H1 (cell line): ENCODE data around the gene USF1. TPM values are rescaled to one million over a fixed set of nuclear protein-coding genes. Genes with fewer than 3 reads are reported as not detected.

Source experiments
- CTCF ChIA-PET: fragments of 300-600 bp; sonication (Branson Sonifier 250); formaldehyde crosslinking; loops from one replicate; lab custom pipeline; 2021; ENCODE audit not compliant: partially characterized antibody; lab: Charles Lee
- POLR2A ChIA-PET: fragments of 300-600 bp; sonication (Branson Sonifier 250); formaldehyde crosslinking; loops from one replicate; lab custom pipeline; 2021; ENCODE audit warnings: inconsistent platforms; ENCODE audit not compliant: partially characterized antibody; lab: Charles Lee
- DNase-seq, 2 experiments: peaks; one replicate each; pipeline versions ENCODE4 v3.0.0 to v3.0.0-alpha.2; 2010 to 2022; ENCODE audit warnings: low spot score in 2 of 2, low read depth in 1 of 2, mixed read lengths in 1 of 2
- FAIRE-seq: peaks from 2 replicates; lab custom pipeline; 2011; peaks lifted over from hg19 to GRCh38; lab: Jason Lieb, UNC
- H2AFZ ChIP-seq: 2 replicates; pipeline ENCODE4 v1.8.1; 2012; ENCODE audit warnings: low read length, inconsistent platforms
- H2AK5ac ChIP-seq: 2 replicates; pipeline ENCODE4 v1.6.1; 2013; ENCODE audit warnings: low read depth, low read length
- H2BK120ac ChIP-seq: replicated peaks from 2 replicates; pipeline ENCODE3; 2013; ENCODE audit warnings: low read depth, low read length, inconsistent platforms
- H2BK12ac ChIP-seq: 2 replicates; pipeline ENCODE4 v1.6.1; 2013; ENCODE audit warnings: low read depth, low read length
- H2BK15ac ChIP-seq: 2 replicates; pipeline ENCODE4 v1.6.1; 2013; ENCODE audit warnings: low read length
- H2BK20ac ChIP-seq: 2 replicates; pipeline ENCODE4 v1.6.1; 2013; ENCODE audit warnings: low read length
- H2BK5ac ChIP-seq: 2 replicates; pipeline ENCODE4 v1.6.1; 2013; ENCODE audit warnings: low read depth, low read length
- H3K14ac ChIP-seq: 2 replicates; pipeline ENCODE4 v1.6.1; 2013; ENCODE audit warnings: inconsistent platforms; ENCODE audit not compliant: insufficient read length
- H3K18ac ChIP-seq: 2 replicates; pipeline ENCODE4 v1.6.1; 2013; ENCODE audit warnings: low read length; ENCODE audit errors: extremely low read depth
- H3K23ac ChIP-seq: 2 replicates; pipeline ENCODE4 v1.6.1; 2013; ENCODE audit warnings: inconsistent platforms; ENCODE audit not compliant: insufficient read length
- H3K23me2 ChIP-seq: 2 replicates; pipeline ENCODE4 v1.6.1; 2013; ENCODE audit warnings: low read depth, low read length
- H3K27ac ChIP-seq: 2 replicates; pipeline ENCODE4 v1.6.1; 2011; ENCODE audit warnings: low read depth, low read length, inconsistent platforms
- H3K27me3 ChIP-seq, 4 experiments: replicated peaks in 1 of 4; 1 replicate in 1 of 4; 2 replicates in 3 of 4; pipeline versions ENCODE4 v1.6.1 to v1.8.1; 2011 to 2013; ENCODE audit warnings: low read length in 3 of 4, mild to moderate bottlenecking in 3 of 4, inconsistent platforms in 2 of 4, mixed read lengths in 2 of 4, moderate library complexity in 1 of 4; ENCODE audit not compliant: control insufficient read depth in 3 of 4, insufficient read depth in 3 of 4; ENCODE audit errors: extremely low read depth in 1 of 4
- H3K36me3 ChIP-seq, 4 experiments: 2 replicates each; pipeline versions ENCODE4 v1.6.1 to v1.8.1; 2011 to 2013; ENCODE audit warnings: mild to moderate bottlenecking in 4 of 4, low read length in 3 of 4, moderate library complexity in 2 of 4, control low read depth in 1 of 4, inconsistent platforms in 1 of 4; ENCODE audit not compliant: insufficient read depth in 4 of 4, control insufficient read depth in 2 of 4
- H3K4ac ChIP-seq: replicated peaks from 2 replicates; pipeline ENCODE3; 2013; ENCODE audit warnings: low read length, low read depth, mixed read lengths, inconsistent platforms; ENCODE audit not compliant: insufficient read length
- H3K4me1 ChIP-seq, 4 experiments: replicated peaks in 1 of 4; 1 replicate in 1 of 4; 2 replicates in 3 of 4; pipeline versions ENCODE4 v1.6.1 to v1.8.1; 2011 to 2013; ENCODE audit warnings: low read length in 3 of 4, inconsistent platforms in 2 of 4, mixed read lengths in 1 of 4; ENCODE audit not compliant: insufficient read depth in 4 of 4, control insufficient read depth in 3 of 4
- H3K4me2 ChIP-seq, 2 experiments: 2 replicates each; pipeline versions ENCODE4 v1.6.1 to v1.8.1; 2011 to 2013; ENCODE audit warnings: low read depth in 2 of 2, low read length in 2 of 2, control low read depth in 1 of 2, inconsistent platforms in 1 of 2, mild to moderate bottlenecking in 1 of 2; ENCODE audit not compliant: insufficient read depth in 1 of 2
- H3K4me3 ChIP-seq, 4 experiments: fragments of 200-600, 300-600 bp in 1 of 4; sonication (generic), shearing (Covaris generic), sonication (Bioruptor Twin) in 1 of 4; 2 replicates each; pipeline versions ENCODE4 v1.5.1 to v1.8.1; 2011 to 2016; ENCODE audit warnings: low read length in 4 of 4, low read depth in 3 of 4, control low read depth in 2 of 4, inconsistent platforms in 2 of 4, mild to moderate bottlenecking in 2 of 4, mixed read lengths in 1 of 4, moderate library complexity in 1 of 4; ENCODE audit not compliant: insufficient read depth in 2 of 4; ENCODE audit errors: extremely low read depth in 1 of 4
- H3K56ac ChIP-seq: replicated peaks from 2 replicates; pipeline ENCODE3; 2013; ENCODE audit warnings: low read depth, mild to moderate bottlenecking, mixed read lengths, low read length, inconsistent platforms; ENCODE audit not compliant: insufficient read length
- H3K79me1 ChIP-seq: 2 replicates; pipeline ENCODE4 v1.6.1; 2013; ENCODE audit warnings: low read depth, low read length, control low read depth
- H3K79me2 ChIP-seq, 2 experiments: 2 replicates each; pipeline versions ENCODE4 v1.6.1 to v1.8.1; 2012 to 2013; ENCODE audit warnings: low read length in 2 of 2, mild to moderate bottlenecking in 2 of 2, inconsistent platforms in 1 of 2; ENCODE audit not compliant: insufficient read depth in 2 of 2, control insufficient read depth in 1 of 2
- H3K9ac ChIP-seq, 4 experiments: replicated peaks in 1 of 4; 1 replicate in 1 of 4; 2 replicates in 3 of 4; pipeline versions ENCODE4 v1.6.1 to v1.8.1; 2011 to 2013; ENCODE audit warnings: low read depth in 3 of 4, low read length in 3 of 4, control low read depth in 2 of 4, mild to moderate bottlenecking in 2 of 4, moderate library complexity in 2 of 4, inconsistent platforms in 1 of 4; ENCODE audit errors: extremely low read depth in 1 of 4
- H3K9me3 ChIP-seq, 2 experiments: 2 replicates each; pipeline versions ENCODE4 v1.6.1 to v1.8.1; 2012 to 2013; ENCODE audit warnings: mild to moderate bottlenecking in 2 of 2, moderate library complexity in 2 of 2, control low read depth in 1 of 2, inconsistent platforms in 1 of 2, low read depth in 1 of 2, low read length in 1 of 2, mixed read lengths in 1 of 2; ENCODE audit not compliant: insufficient read depth in 2 of 2
- H4K20me1 ChIP-seq, 2 experiments: replicated peaks in 1 of 2; 2 replicates each; pipeline versions ENCODE3 to v1.8.1; 2011 to 2013; ENCODE audit warnings: inconsistent platforms in 2 of 2, low read length in 2 of 2, mild to moderate bottlenecking in 1 of 2; ENCODE audit not compliant: insufficient read depth in 2 of 2, control insufficient read depth in 1 of 2
- H4K5ac ChIP-seq: 2 replicates; pipeline ENCODE4 v1.6.1; 2013; ENCODE audit warnings: low read length, low read depth, mixed read lengths, inconsistent platforms; ENCODE audit not compliant: insufficient read length
- H4K8ac ChIP-seq: 2 replicates; pipeline ENCODE4 v1.8.0; 2013; ENCODE audit warnings: mild to moderate bottlenecking, moderate library complexity, low read length, inconsistent platforms; ENCODE audit not compliant: insufficient read depth; ENCODE audit errors: extremely low read depth
- H4K91ac ChIP-seq: replicated peaks from 2 replicates; pipeline ENCODE3; 2013; ENCODE audit warnings: low read length, mixed read lengths, inconsistent platforms; ENCODE audit not compliant: insufficient read length
- CTCF ChIP-seq, 3 experiments: IDR thresholded peaks; 1 replicate in 2 of 3; 2 replicates in 1 of 3; pipeline versions ENCODE4 v1.5.1 to v1.6.1; 2011; ENCODE audit warnings: low read length in 3 of 3, mild to moderate bottlenecking in 3 of 3, inconsistent platforms in 2 of 3, low read depth in 1 of 3, moderate library complexity in 1 of 3; ENCODE audit not compliant: insufficient read depth in 1 of 3; ENCODE audit errors: control extremely low read depth in 1 of 3
- GABPA ChIP-seq: IDR thresholded peaks from 2 replicates; pipeline ENCODE4 v1.6.1; 2011; ENCODE audit warnings: mild to moderate bottlenecking, low read length, moderate library complexity, borderline replicate concordance; ENCODE audit not compliant: insufficient read depth
- HDAC2 ChIP-seq, 2 experiments: fragments of 300-600 bp in 1 of 2; sonication (generic) in 1 of 2; IDR thresholded peaks; 2 replicates each; pipeline ENCODE4 v1.6.1; 2011 to 2012; ENCODE audit warnings: low read depth in 2 of 2, low read length in 2 of 2, mild to moderate bottlenecking in 2 of 2, moderate library complexity in 2 of 2, borderline replicate concordance in 1 of 2, inconsistent platforms in 1 of 2
- MAFK ChIP-seq: IDR thresholded peaks from 2 replicates; pipeline ENCODE4 v1.6.1; 2012; ENCODE audit warnings: low read depth, mild to moderate bottlenecking, improper control_type of control experiment, low read length
- RXRA ChIP-seq: IDR thresholded peaks from 2 replicates; pipeline ENCODE4 v1.6.1; 2011; ENCODE audit warnings: low read depth, mild to moderate bottlenecking, low read length, moderate library complexity; ENCODE audit not compliant: insufficient read depth
- SIRT6 ChIP-seq: IDR thresholded peaks from one replicate; pipeline ENCODE4 v1.7.1; 2012; ENCODE audit warnings: low read length, inconsistent platforms
- SP1 ChIP-seq: IDR thresholded peaks from 2 replicates; pipeline ENCODE4 v1.6.1; 2011; ENCODE audit warnings: low read depth, low read length
- SP2 ChIP-seq: IDR thresholded peaks from 2 replicates; pipeline ENCODE4 v1.6.1; 2012; ENCODE audit warnings: mild to moderate bottlenecking, low read length, inconsistent platforms
- SP4 ChIP-seq: IDR thresholded peaks from 2 replicates; pipeline ENCODE4 v1.6.1; 2012; ENCODE audit warnings: low read length, inconsistent platforms
- WGBS, 2 experiments: shearing (Covaris generic) in 1 of 2; methylation state at CpG; one replicate each; pipeline versions ENCODE4 v1.1.6 to v1.1.7; 2013 to 2015; ENCODE audit warnings: low lambda C conversion rate in 2 of 2, mixed read lengths in 2 of 2, inconsistent platforms in 1 of 2, low coverage in 1 of 2, missing lambda C conversion rate in 1 of 2; ENCODE audit not compliant: insufficient replicate concordance in 2 of 2, insufficient coverage in 1 of 2, insufficient read length in 1 of 2; ENCODE audit errors: extremely low coverage in 1 of 2, missing lambda C conversion rate in 1 of 2; 5-methylcytosine and 5-hydroxymethylcytosine counted together
- polyA plus RNA-seq, 7 experiments: library from polyadenylated mRNA; depleted of rRNA in 3 of 7; stranded (reverse) in 5 of 7; unstranded in 2 of 7; fragments of >200 nt in 5 of 7; fragments of 200-250 nt in 2 of 7; gene quantifications; 1 replicate in 5 of 7; 2 replicates in 1 of 7; 4 replicates in 1 of 7; pipeline versions ENCODE4 v1.2.1 to v1.2.3, GENCODE V29; 2011 to 2013; ENCODE audit warnings: missing spikeins in 2 of 7, mixed read lengths in 2 of 7
- total RNA-seq: library from RNA; stranded (reverse); fragmentation: NEBNext Ultra II Directional; extraction: Animal tissue kit (Norgen Biotek cat#: 25700); gene quantifications from 2 replicates; pipeline ENCODE4 v1.2.1, GENCODE V29; 2021

USF1 gene
- total and polyA plus RNA-seq, 2 of the 8 experiments (the other 6 are each of a cell fraction or from before 2014, with no cell fraction given), result 45.7 to 68.9 TPM

GRCh38 chr1:161054232-161054631 lies 8.5 kb upstream of the USF1 start:
- no peak overlapping the region for H2BK20ac ChIP-seq
- 0 out of 2 replicates have a peak overlapping the region, but pooled peaks have one; percentile 5 for H2BK15ac ChIP-seq
- peak overlapping the region in 1 of 4 experiments; percentile 4; a peak in 1 of 7 replicates for H3K9ac ChIP-seq
- ChIA-PET CTCF (interaction anchor here (0.6 to 2.5 kb wide), 16 partner anchors 9 to 85 kb away, joined by 3 to 12 read pairs (median 4); partner anchors contain the start of genes ARHGAP30, KLHDC9 and USF1), POLR2A (interaction anchor here (1.0 to 2.9 kb wide), 2 partner anchors 9 to 34 kb away, joined by 3 to 21 read pairs; partner anchors contain the start of gene USF1)
- no peak overlapping the region for H2AK5ac ChIP-seq
- no peak for TF ChIP-seq HDAC2 (IDR thresholded peaks at IDR 0.05; ENCODE audit: borderline replicate concordance in 1 of 2, low read depth in 2 of 2, low read length in 2 of 2)
- no peak for TF ChIP-seq SP2
- no peak for TF ChIP-seq SP4
- no peak for TF ChIP-seq SIRT6
- TF ChIP-seq SP1, result no peak
- TF ChIP-seq CTCF (IDR thresholded peaks at IDR 0.05; ENCODE audit: control extremely low read depth in 1 of 3, insufficient read depth in 1 of 3, low read depth in 1 of 3, low read length in 3 of 3), result no peak
- no peak for TF ChIP-seq GABPA
- no peak for TF ChIP-seq RXRA
- no peak for TF ChIP-seq MAFK
- H4K91ac ChIP-seq, result no peak overlapping the region
- H3K79me1 ChIP-seq, result no peaks in the 10 kb centered on the region
- no peak overlapping the region for H3K4ac ChIP-seq
- no peak overlapping the region for H4K5ac ChIP-seq
- H3K27me3 ChIP-seq, result no peaks in the 10 kb centered on the region
- no peak overlapping the region for H3K4me2 ChIP-seq
- no peaks in the 10 kb centered on the region for H3K79me2 ChIP-seq
- no peaks in the 10 kb centered on the region for H3K4me1 ChIP-seq
- no peaks in the 10 kb centered on the region for H4K20me1 ChIP-seq
- H3K36me3 ChIP-seq, result no peaks in the 10 kb centered on the region
- H3K23ac ChIP-seq, result no peak overlapping the region
- no peak for DNase-seq
- H3K4me3 ChIP-seq, result no peak overlapping the region
- H3K18ac ChIP-seq, result no peak overlapping the region
- peak overlapping the region; percentile 45; the same call in 1 of the 2 replicates for H2AFZ ChIP-seq
- no peak overlapping the region for H2BK12ac ChIP-seq
- no peaks in the 10 kb centered on the region for H3K9me3 ChIP-seq
- 87% methylated on average over 4 of the region's 4 CpGs; no CpG with 5 or more reads in 1 of the 2 experiments for WGBS, 2 experiments
- no peaks in the 10 kb centered on the region; the same call in 1 of the 2 replicates for H3K23me2 ChIP-seq
- no peak overlapping the region for H3K14ac ChIP-seq
- no peak overlapping the region for H3K56ac ChIP-seq
- no peak overlapping the region for H2BK120ac ChIP-seq
- peak overlapping the region; percentile 71; the same call in 1 of the 2 replicates for H4K8ac ChIP-seq
- H2BK5ac ChIP-seq, result no peak overlapping the region
- FAIRE-seq, result no peak
- H3K27ac ChIP-seq, result no peak overlapping the region
